ENCODE results near the gene ARCN1. TPM values are rescaled to one million over a fixed set of nuclear protein-coding genes. Genes with fewer than 3 reads are reported as not detected.

Gene ARCN1
- total and polyA plus RNA-seq, 2 of the 4 experiments (the other 2 are of a cell fraction), result 148 to 212 TPM

GRCh38 chr11:118529584-118530175 lies 42.5 kb upstream of the ARCN1 start:
- Histone ChIP-seq H4K91ac (ENCODE audit: insufficient read depth, low read depth, low read length) (no peak overlapping the region), H3K27ac (ENCODE audit: insufficient read depth, low read length) (no peak overlapping the region), H2AFZ (replicated peaks; ENCODE audit: low read length, poor library complexity) (no peak overlapping the region), H3K14ac (replicated peaks; ENCODE audit: low read depth, low read length) (no peak overlapping the region), H2BK120ac (ENCODE audit: low read depth, low read length) (no peak overlapping the region), H3K23ac (ENCODE audit: low read depth, low read length) (no peak overlapping the region; the same call in 1 of the 2 replicates), H3K27me3 (ENCODE audit: control insufficient read depth, insufficient read depth, low read length) (no peaks in the 10 kb centered on the region), H4K8ac (ENCODE audit: low read depth in 2 of 2, low read length in 2 of 2) (no peak overlapping the region), H3K4ac (ENCODE audit: low read depth, low read length) (no peak overlapping the region), H3K79me1 (ENCODE audit: low read depth in 1 of 2, low read length in 2 of 2) (peaks cover 0 to 24% of the 10 kb centered on the region in 2 experiments; a peak in 3 of 4 replicates), H2AK9ac (replicated peaks; ENCODE audit: low read depth, low read length, poor library complexity) (peak overlapping the region; percentile 23), H3K4me3 (ENCODE audit: insufficient read depth, low read depth, low read length) (no peak overlapping the region; the same call in 1 of the 2 replicates), H3K9me3 (ENCODE audit: control insufficient read depth, insufficient read depth, low read length) (no peaks in the 10 kb centered on the region), H4K5ac (ENCODE audit: low read depth, low read length) (no peak overlapping the region), H3K56ac (ENCODE audit: extremely low read depth, insufficient read depth, low read length) (no peak overlapping the region), H2AK5ac (ENCODE audit: low read depth, low read length) (no peak overlapping the region; the same call in 1 of the 2 replicates), H3K9ac (ENCODE audit: low read depth, low read length) (no peak overlapping the region), H4K20me1 (ENCODE audit: insufficient read depth, low read length) (no peaks in the 10 kb centered on the region), H3K18ac (ENCODE audit: low read depth, low read length) (no peak overlapping the region), H3K9me1 (ENCODE audit: insufficient read depth, low read length) (no peaks in the 10 kb centered on the region), H3K4me1 (ENCODE audit: control insufficient read depth, insufficient read depth, low read length) (peaks cover 2% of the 10 kb centered on the region; the same call in 1 of the 2 replicates), H3K4me2 (ENCODE audit: low read depth, low read length) (peak overlapping the region; percentile 72; the same call in 1 of the 2 replicates), H2BK15ac (ENCODE audit: low read depth, low read length) (no peak overlapping the region), H2BK20ac (ENCODE audit: low read depth, low read length) (no peak overlapping the region), H2BK5ac (ENCODE audit: low read depth, low read length, poor library complexity, severe bottlenecking) (no peak overlapping the region), H3K36me3 (ENCODE audit: control insufficient read depth, insufficient read depth, low read length) (peaks cover 7% of the 10 kb centered on the region)
- intact Hi-C loops (cut with micrococcal nuclease) (loop anchor here (2.0 kb wide), 1 partner anchor 37 kb away; no protein-coding TSS in a partner anchor), in situ Hi-C loops (cut with MboI; ENCODE audit: low sequenced_read_pairs) (no loop called here), dilution Hi-C loops (cut with HindIII; ENCODE audit: low sequenced_read_pairs, unreplicated experiment) (no loop called here)
- WGBS, 2 experiments (ENCODE audit: extremely low coverage in 2 of 2, insufficient read length in 1 of 2), result no CpG with 5 or more reads among the region's 5 CpGs
- TF ChIP-seq SMC3 (IDR thresholded peaks at IDR 0.05; ENCODE audit: low read depth, low read length) (no peak), CEBPB (IDR thresholded peaks at IDR 0.05; ENCODE audit: low read depth, low read length) (no peak), MAZ (IDR thresholded peaks at IDR 0.05; ENCODE audit: borderline replicate concordance, low read depth, low read length) (no peak), MXI1 (IDR thresholded peaks at IDR 0.05; ENCODE audit: borderline replicate concordance, low read depth, low read length) (no peak), RCOR1 (IDR thresholded peaks at IDR 0.05; ENCODE audit: insufficient replicate concordance, low read length) (no peak), MAFK (IDR thresholded peaks at IDR 0.05; ENCODE audit: low read depth, low read length) (no peak), RAD21 (IDR thresholded peaks at IDR 0.05; ENCODE audit: low read length) (no peak), RFX5 (IDR thresholded peaks at IDR 0.05; ENCODE audit: low read depth, low read length) (no peak), FOS (IDR thresholded peaks at IDR 0.05; ENCODE audit: low read depth, low read length) (no peak), CHD1 (IDR thresholded peaks at IDR 0.05; ENCODE audit: low read depth, low read length) (no peak), POLR2A (IDR thresholded peaks at IDR 0.05; ENCODE audit: low read depth, low read length) (no peak), BHLHE40 (IDR thresholded peaks at IDR 0.05; ENCODE audit: low read depth, low read length) (no peak), NFE2L2 (IDR thresholded peaks at IDR 0.05; ENCODE audit: low read depth, low read length) (no peak)
- TF ChIP-seq, protein P1, sequence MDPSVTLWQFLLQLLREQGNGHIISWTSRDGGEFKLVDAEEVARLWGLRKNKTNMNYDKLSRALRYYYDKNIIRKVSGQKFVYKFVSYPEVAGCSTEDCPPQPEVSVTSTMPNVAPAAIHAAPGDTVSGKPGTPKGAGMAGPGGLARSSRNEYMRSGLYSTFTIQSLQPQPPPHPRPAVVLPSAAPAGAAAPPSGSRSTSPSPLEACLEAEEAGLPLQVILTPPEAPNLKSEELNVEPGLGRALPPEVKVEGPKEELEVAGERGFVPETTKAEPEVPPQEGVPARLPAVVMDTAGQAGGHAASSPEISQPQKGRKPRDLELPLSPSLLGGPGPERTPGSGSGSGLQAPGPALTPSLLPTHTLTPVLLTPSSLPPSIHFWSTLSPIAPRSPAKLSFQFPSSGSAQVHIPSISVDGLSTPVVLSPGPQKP (IDR thresholded peaks at IDR 0.05; ENCODE audit: borderline replicate concordance, low read depth, low read length), result no peak
- TF ChIP-seq, protein P2, sequence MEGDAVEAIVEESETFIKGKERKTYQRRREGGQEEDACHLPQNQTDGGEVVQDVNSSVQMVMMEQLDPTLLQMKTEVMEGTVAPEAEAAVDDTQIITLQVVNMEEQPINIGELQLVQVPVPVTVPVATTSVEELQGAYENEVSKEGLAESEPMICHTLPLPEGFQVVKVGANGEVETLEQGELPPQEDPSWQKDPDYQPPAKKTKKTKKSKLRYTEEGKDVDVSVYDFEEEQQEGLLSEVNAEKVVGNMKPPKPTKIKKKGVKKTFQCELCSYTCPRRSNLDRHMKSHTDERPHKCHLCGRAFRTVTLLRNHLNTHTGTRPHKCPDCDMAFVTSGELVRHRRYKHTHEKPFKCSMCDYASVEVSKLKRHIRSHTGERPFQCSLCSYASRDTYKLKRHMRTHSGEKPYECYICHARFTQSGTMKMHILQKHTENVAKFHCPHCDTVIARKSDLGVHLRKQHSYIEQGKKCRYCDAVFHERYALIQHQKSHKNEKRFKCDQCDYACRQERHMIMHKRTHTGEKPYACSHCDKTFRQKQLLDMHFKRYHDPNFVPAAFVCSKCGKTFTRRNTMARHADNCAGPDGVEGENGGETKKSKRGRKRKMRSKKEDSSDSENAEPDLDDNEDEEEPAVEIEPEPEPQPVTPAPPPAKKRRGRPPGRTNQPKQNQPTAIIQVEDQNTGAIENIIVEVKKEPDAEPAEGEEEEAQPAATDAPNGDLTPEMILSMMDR (conservative IDR thresholded peaks at IDR 0.05; ENCODE audit: low read depth, low read length), result no peak
- TF ChIP-seq, protein P3, sequence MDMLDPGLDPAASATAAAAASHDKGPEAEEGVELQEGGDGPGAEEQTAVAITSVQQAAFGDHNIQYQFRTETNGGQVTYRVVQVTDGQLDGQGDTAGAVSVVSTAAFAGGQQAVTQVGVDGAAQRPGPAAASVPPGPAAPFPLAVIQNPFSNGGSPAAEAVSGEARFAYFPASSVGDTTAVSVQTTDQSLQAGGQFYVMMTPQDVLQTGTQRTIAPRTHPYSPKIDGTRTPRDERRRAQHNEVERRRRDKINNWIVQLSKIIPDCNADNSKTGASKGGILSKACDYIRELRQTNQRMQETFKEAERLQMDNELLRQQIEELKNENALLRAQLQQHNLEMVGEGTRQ (IDR thresholded peaks at IDR 0.05; ENCODE audit: low read depth, low read length), result no peak
- no peak for DNase-seq
- no peak for ATAC-seq (ENCODE audit: low read depth)
- CTCF ChIA-PET, result no interaction called here
- BruUV-seq (replicated peaks), result no TSS peak
- POLR2A ChIA-PET (ENCODE audit: unreplicated experiment), result no interaction called here

All from IMR-90 (cell line).